CD4-positive, alpha-beta T cell (primary cell): ENCODE measurements around the gene CFI. TPM values are rescaled to one million over a fixed set of nuclear protein-coding genes. Genes with fewer than 3 reads are reported as not detected.
A peak's percentile ranks its signal among the peaks of the same experiment; 100 is the strongest.

Experiments used
- ATAC-seq: fragments of 200-7000 bp; cut with Tn5 transposase; one replicate; pipeline ENCODE4 v1.10.0; 2022; ENCODE audit warnings: mild to moderate bottlenecking; ENCODE audit not compliant: poor library complexity
- CTCF ChIA-PET: fragments of 350-600 bp; sonication (Branson Sonifier 250); formaldehyde crosslinking; loops from one replicate; lab custom pipeline; 2021; ENCODE audit warnings: antibody characterized with exemption, inconsistent platforms; lab: Charles Lee
- POLR2A ChIA-PET: fragments of 350-600 bp; sonication (Branson Sonifier 250); formaldehyde crosslinking; loops from one replicate; lab custom pipeline; 2021; ENCODE audit warnings: antibody characterized with exemption, inconsistent platforms; lab: Charles Lee
- DNase-seq, 14 experiments: peaks; one replicate each; pipeline ENCODE4 v3.0.0-alpha.2; 2013 to 2020; ENCODE audit warnings: mixed read lengths in 2 of 14
- H3K27ac ChIP-seq, 2 donors: one replicate each; pipeline versions ENCODE4 v1.5.1 to v1.7.0; 2013; ENCODE audit warnings: low read length in 2 of 2, low read depth in 1 of 2, mild to moderate bottlenecking in 1 of 2
- H3K27me3 ChIP-seq, 2 experiments: 1 replicate in 1 of 2; 2 replicates in 1 of 2; pipeline versions ENCODE4 v1.6.1 to v1.7.0; 2013; ENCODE audit warnings: low read length in 2 of 2, control low read depth in 1 of 2, mild to moderate bottlenecking in 1 of 2, moderate library complexity in 1 of 2; ENCODE audit not compliant: insufficient read depth in 2 of 2, control insufficient read depth in 1 of 2
- H3K36me3 ChIP-seq: one replicate; pipeline ENCODE4 v1.6.1; 2013; ENCODE audit warnings: low read length, control low read depth; ENCODE audit not compliant: insufficient read depth
- H3K4me1 ChIP-seq: one replicate; pipeline ENCODE4 v1.6.1; 2013; ENCODE audit warnings: low read length, control low read depth; ENCODE audit not compliant: insufficient read depth
- H3K4me3 ChIP-seq: one replicate; pipeline ENCODE4 v1.5.1; 2013; ENCODE audit warnings: mild to moderate bottlenecking, low read length, moderate library complexity
- H3K9me3 ChIP-seq, 2 experiments: 1 replicate in 1 of 2; 2 replicates in 1 of 2; pipeline versions ENCODE4 v1.6.1 to v1.7.0; 2013; ENCODE audit warnings: low read length in 2 of 2, mild to moderate bottlenecking in 2 of 2, control low read depth in 1 of 2, moderate library complexity in 1 of 2; ENCODE audit not compliant: control insufficient read depth in 1 of 2, insufficient read depth in 1 of 2
- H3K27ac Mint-ChIP-seq: one replicate; pipeline ENCODE4 v1.8.0; 2020; ENCODE audit warnings: mixed read lengths
- H3K27me3 Mint-ChIP-seq: one replicate; pipeline ENCODE4 v1.8.0; 2021; ENCODE audit warnings: mixed read lengths
- H3K36me3 Mint-ChIP-seq: one replicate; pipeline ENCODE4 v1.8.0; 2021; ENCODE audit warnings: low read depth, mixed read lengths
- H3K4me1 Mint-ChIP-seq: one replicate; pipeline ENCODE4 v1.8.0; 2021; ENCODE audit warnings: low read depth, mixed read lengths
- H3K4me3 Mint-ChIP-seq: one replicate; pipeline ENCODE4 v1.8.0; 2020; ENCODE audit warnings: mild to moderate bottlenecking, mixed read lengths
- H3K9me3 Mint-ChIP-seq: one replicate; pipeline ENCODE4 v1.8.0; 2020; ENCODE audit warnings: mixed read lengths
- CTCF ChIP-seq: fragments of 200-600 bp; IDR thresholded peaks from one replicate; pipeline ENCODE4 v1.8.0; 2022; ENCODE audit warnings: antibody characterized with exemption, mild to moderate bottlenecking
- intact Hi-C, 2 experiments: fragments of 100-400 bp; cut with DNase I in 1 of 2; cut with micrococcal nuclease in 1 of 2; formaldehyde crosslinking; loops; one replicate each; pipeline versions ENCODE4 v1.15.1 to v1.9.0; 2023 to 2025; cut with DNase I, micrococcal nuclease
- total RNA-seq, 174 experiments: library from RNA in 2 of 174; stranded (reverse) in 2 of 174; gene quantifications; one replicate each; pipeline ENCODE4 v1.2.3 and lab custom pipeline; 2021 to 2026

The CFI gene
- total RNA-seq, 2 experiments from 2014 or later, result not detected

DNA sequence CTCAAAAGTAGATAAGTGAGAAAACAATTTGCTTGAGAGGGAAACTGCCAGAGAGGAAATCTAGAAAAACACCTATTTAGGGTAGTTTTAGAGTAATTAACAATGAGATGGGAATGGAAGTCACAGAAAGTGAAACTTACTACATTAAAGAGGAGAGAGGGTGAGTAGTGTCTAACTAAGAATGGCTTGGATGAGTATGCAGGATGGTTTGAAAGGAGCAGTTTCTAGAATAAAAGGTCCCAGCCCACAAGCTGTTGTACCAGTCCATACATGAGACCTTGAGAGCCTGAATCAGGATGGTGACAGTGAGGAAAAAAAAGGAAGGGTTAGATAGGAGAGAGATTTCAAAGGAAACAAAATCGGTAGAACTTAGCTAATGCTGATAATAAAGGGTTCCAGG is 15.1 kb upstream of the CFI start:
- intact Hi-C loops, result loop anchor here in 1 of 2 experiments (2.0 to 10.0 kb wide), 5 partner anchors 112 to 1192 kb away; partner anchors contain the start of genes CASP6, ELOVL6, OSTC and RPL34
- H3K4me1 ChIP-seq, result peaks cover 18% of the 10 kb centered on the region
- no peak overlapping the region for H3K27ac ChIP-seq
- Mint-ChIP-seq H3K27ac (peak overlapping the region; percentile 98), H3K9me3 (no peaks in the 10 kb centered on the region), H3K4me1 (peaks cover 42% of the 10 kb centered on the region), H3K4me3 (peak overlapping the region; percentile 96), H3K27me3 (no peaks in the 10 kb centered on the region), H3K36me3 (peaks cover 70% of the 10 kb centered on the region)
- ATAC-seq (no peak), DNase-seq (peak in 1 of 14 experiments; percentile 4)
- H3K9me3 ChIP-seq, result no peaks in the 10 kb centered on the region
- H3K27me3 ChIP-seq, result no peaks in the 10 kb centered on the region
- H3K4me3 ChIP-seq, result no peak overlapping the region
- ChIA-PET CTCF (interaction anchor here (1.2 to 2.1 kb wide), 3 partner anchors 113 to 383 kb away, joined by 3 to 9 read pairs (median 6); partner anchors contain the start of genes CASP6 and SEC24B), POLR2A (interaction anchor here (1.7 kb wide), 1 partner anchor 257 kb away, joined by 5 read pairs; the partner anchor contains the start of gene MCUB)
- TF ChIP-seq CTCF, result no peak
- peaks cover 37% of the 10 kb centered on the region for H3K36me3 ChIP-seq

GRCh38 chr4:109816082-109816442 is 14.3 kb upstream of the CFI start:
- H3K27me3 ChIP-seq, result no peaks in the 10 kb centered on the region
- Mint-ChIP-seq H3K4me3 (peak overlapping the region; percentile 96), H3K36me3 (peaks cover 62% of the 10 kb centered on the region), H3K4me1 (peaks cover 42% of the 10 kb centered on the region), H3K9me3 (no peaks in the 10 kb centered on the region), H3K27ac (peak overlapping the region; percentile 98), H3K27me3 (no peaks in the 10 kb centered on the region)
- peak overlapping the region; percentile 90 to 96 for H3K27ac ChIP-seq
- CTCF ChIA-PET, result interaction anchor here (1.2 to 2.1 kb wide), 2 partner anchors 112 to 382 kb away, joined by 3 to 9 read pairs; partner anchors contain the start of genes CASP6 and SEC24B
- ATAC-seq (peak; percentile 21), DNase-seq (peak; percentile 12 to 71 (median 34))
- POLR2A ChIA-PET, result interaction anchor here (1.6 to 1.7 kb wide), 2 partner anchors 256 to 382 kb away, joined by 5 to 11 read pairs; partner anchors contain the start of genes MCUB and SEC24B
- no peak for TF ChIP-seq CTCF
- H3K36me3 ChIP-seq, result peaks cover 31% of the 10 kb centered on the region
- intact Hi-C loops, result loop anchor here in 1 of 2 experiments (2.0 to 10.0 kb wide), 5 partner anchors 111 to 1191 kb away; partner anchors contain the start of genes CASP6, ELOVL6, OSTC and RPL34
- H3K4me3 ChIP-seq, result peak overlapping the region; percentile 67
- no peaks in the 10 kb centered on the region for H3K9me3 ChIP-seq
- peaks cover 18% of the 10 kb centered on the region for H3K4me1 ChIP-seq

- Histone ChIP-seq H3K4me1 (peaks cover 18% of the 10 kb centered on the region), H3K4me3 (peak within 1 kb of the TSS; percentile 67), H3K27ac (peak within 1 kb of the TSS; percentile 90 to 96), H3K27me3 (no peaks in the 10 kb centered on the region), H3K9me3 (no peaks in the 10 kb centered on the region), H3K36me3 (peaks cover 24% of the 10 kb centered on the region)
- no peaks in the 10 kb centered on the region for H3K27me3 Mint-ChIP-seq
- intact Hi-C loops, result loop anchor here (1.0 to 10.0 kb wide), 8 partner anchors 84 to 1191 kb away; partner anchors contain the start of genes CASP6 (in 1 of the 2), ELOVL6 (in 1 of the 2), OSTC (in 1 of the 2) and RPL34 (in 1 of the 2)
- peak; percentile 68 to 96 (median 82) for DNase-seq
- H3K4me3 Mint-ChIP-seq, result peak within 1 kb of the TSS; percentile 96
- ATAC-seq, result peak; percentile 91
- peaks cover 42% of the 10 kb centered on the region for H3K4me1 Mint-ChIP-seq
- H3K27ac Mint-ChIP-seq, result peak within 1 kb of the TSS; percentile 98
- no peaks in the 10 kb centered on the region for H3K9me3 Mint-ChIP-seq
- H3K36me3 Mint-ChIP-seq, result peaks cover 55% of the 10 kb centered on the region
- POLR2A ChIA-PET, result interaction anchor here (0.7 to 1.7 kb wide), 6 partner anchors 11 to 382 kb away, joined by 3 to 11 read pairs (median 4); partner anchors contain the start of genes MCUB, PLA2G12A and SEC24B
- TF ChIP-seq CTCF, result no peak
- CTCF ChIA-PET, result interaction anchor here (1.2 to 2.1 kb wide), 3 partner anchors 11 to 382 kb away, joined by 3 to 9 read pairs (median 3); partner anchors contain the start of genes CASP6 and SEC24B
These were observed 13.6 kb upstream of the CFI start, which contains the start of gene GAR1 for GRCh38 chr4:109815151-109816081. Gene GAR1, plus strand, starts transcription at chr4:109815762. Its CDS starts 403 bp downstream, at chr4:109816165.
